Dermis blood vessel endothelial cell (primary cell): Measurements from ENCODE around the gene LRRC3. TPM values are rescaled to one million over a fixed set of nuclear protein-coding genes. Genes with fewer than 3 reads are reported as not detected.
"Not testable (repeated sequence)": the region's sequence is repeated elsewhere in the genome, so short reads cannot be mapped to it uniquely, and the experiment has no call there.

Source experiments
- DNase-seq: peaks from one replicate; pipeline ENCODE4 v3.0.0; 2010
- total RNA-seq: library from RNA; depleted of rRNA; stranded (reverse); fragments of >200 nt; gene quantifications from 2 replicates; pipeline ENCODE4 v1.2.3, GENCODE V29; 2014

The LRRC3 gene
- total RNA-seq, 1 donor from 2014 or later, result 1.9 TPM

GRCh38 chr21:44498280-44499210, 43.2 kb downstream of the LRRC3 start:
- DNase-seq, result no peak

- no peak for DNase-seq
Observed at GRCh38 chr21:44499211-44499560, 43.9 kb downstream of the LRRC3 start.

GRCh38 chr21:44499631-44500030, 44.3 kb downstream of the LRRC3 start:
- no peak for DNase-seq

GRCh38 chr21:44500111-44500510, 44.8 kb downstream of the LRRC3 start:
- no peak for DNase-seq

GRCh38 chr21:44502171-44502958, 47.1 kb downstream of the LRRC3 start:
- DNase-seq, result no peak

- DNase-seq, result not testable (repeated sequence)
Observed at GRCh38 chr21:44503006-44503889, 47.9 kb downstream of the LRRC3 start.

- no peak for DNase-seq
Observed at GRCh38 chr21:44503901-44504399, 48.6 kb downstream of the LRRC3 start.

GRCh38 chr21:44505673-44506278, 50.5 kb downstream of the LRRC3 start:
- peak; percentile 13 for DNase-seq

GRCh38 chr21:44506279-44507255, 51.3 kb downstream of the LRRC3 start:
- no peak for DNase-seq

- no peak for DNase-seq
Observed at GRCh38 chr21:44507673-44508425, 52.5 kb downstream of the LRRC3 start.

GRCh38 chr21:44508426-44508710, 53.1 kb downstream of the LRRC3 start:
- DNase-seq, result no peak

GRCh38 chr21:44508711-44509445, 53.6 kb downstream of the LRRC3 start:
- DNase-seq, result no peak

GRCh38 chr21:44509539-44509938, 54.2 kb downstream of the LRRC3 start:
- peak; percentile 6 for DNase-seq

GRCh38 chr21:44510109-44510507, 54.8 kb downstream of the LRRC3 start:
- DNase-seq, result no peak

GRCh38 chr21:44510508-44511218, 55.4 kb downstream of the LRRC3 start:
- DNase-seq, result peak; percentile 72

GRCh38 chr21:44511219-44511937, 56.1 kb downstream of the LRRC3 start:
- no peak for DNase-seq
